Colon (tissue), 2 donors: Measurements from ENCODE around the gene WDR87.

ENCODE experiments used
- FAIRE-seq: peaks from 2 replicates; lab custom pipeline; 2012; peaks lifted over from hg19 to GRCh38; lab: Jason Lieb, UNC
- donor health status: control.
- donor health status: control.

Gene WDR87

DNA sequence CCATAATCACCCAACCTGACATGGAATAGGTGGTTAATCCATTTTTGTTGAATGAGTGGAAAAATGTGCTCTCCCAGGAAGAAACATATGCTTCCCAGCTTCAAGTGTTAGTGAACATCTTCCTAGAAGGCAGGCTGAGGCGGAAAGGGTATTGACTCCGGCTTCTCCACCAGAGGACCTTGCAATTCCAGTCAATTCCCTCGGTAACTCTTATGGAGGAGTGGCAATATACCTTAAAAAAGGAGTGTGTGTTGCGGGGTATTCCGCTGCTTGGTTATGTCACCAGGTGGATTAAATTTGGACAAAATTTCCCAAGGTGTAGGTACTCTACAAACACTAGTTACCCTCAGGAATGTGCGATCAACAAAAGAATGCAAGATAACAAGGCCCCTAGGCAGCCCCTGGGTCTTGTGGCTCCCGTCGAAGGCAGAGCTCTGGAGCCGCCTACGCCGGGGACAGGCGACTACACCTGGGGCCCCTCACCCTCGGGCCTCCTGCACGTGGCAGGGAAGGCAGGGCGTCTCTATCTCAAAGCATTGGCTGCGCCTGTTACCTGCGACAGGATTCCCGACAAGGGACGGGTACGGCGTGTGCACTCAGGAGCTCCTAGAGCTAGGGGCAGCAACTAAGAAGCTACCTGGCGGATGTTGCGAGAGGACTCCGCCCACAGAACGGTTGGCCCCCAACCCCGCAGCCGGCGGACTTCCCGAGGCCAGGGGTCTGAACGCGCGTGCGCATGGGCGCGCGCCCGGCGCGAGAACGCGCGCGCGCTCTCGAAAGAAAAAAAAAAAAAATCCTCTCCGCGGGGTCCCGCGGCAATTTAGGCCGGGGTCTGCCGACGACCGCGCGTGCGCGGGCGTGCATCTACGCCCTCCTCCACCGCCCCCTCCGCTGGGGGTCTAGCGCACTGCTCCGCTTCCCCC is at the start of gene WDR87:
WDR87 (minus strand) TSS at position 649 of the 923 bp plus-strand sequence. CDS start 8,355 bp downstream, outside the sequence.
- FAIRE-seq: no peak

DNA sequence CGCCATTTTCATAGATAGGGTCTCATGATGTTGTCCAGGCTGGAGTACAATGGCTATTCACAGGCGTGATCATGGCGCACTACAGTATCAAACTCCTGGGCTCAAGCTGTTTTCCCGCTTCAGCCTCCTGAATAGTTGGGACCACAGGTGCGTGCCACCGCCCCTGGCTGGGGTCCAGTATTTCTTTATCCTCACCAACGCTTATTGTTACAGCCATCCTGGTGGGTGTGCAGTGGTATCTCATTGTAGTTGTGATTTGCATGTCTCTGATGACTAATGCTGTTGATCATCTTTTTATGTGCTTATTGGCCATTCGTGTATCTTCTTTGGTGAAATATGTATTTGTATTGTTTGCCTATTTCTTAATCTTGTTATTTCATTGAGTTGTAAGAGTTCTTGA is 49.6 kb upstream of the WDR87 start:
- no peak for FAIRE-seq

GRCh38 chr19:37954421-37954874 is 48.1 kb upstream of the WDR87 start:
- no peak for FAIRE-seq

DNA sequence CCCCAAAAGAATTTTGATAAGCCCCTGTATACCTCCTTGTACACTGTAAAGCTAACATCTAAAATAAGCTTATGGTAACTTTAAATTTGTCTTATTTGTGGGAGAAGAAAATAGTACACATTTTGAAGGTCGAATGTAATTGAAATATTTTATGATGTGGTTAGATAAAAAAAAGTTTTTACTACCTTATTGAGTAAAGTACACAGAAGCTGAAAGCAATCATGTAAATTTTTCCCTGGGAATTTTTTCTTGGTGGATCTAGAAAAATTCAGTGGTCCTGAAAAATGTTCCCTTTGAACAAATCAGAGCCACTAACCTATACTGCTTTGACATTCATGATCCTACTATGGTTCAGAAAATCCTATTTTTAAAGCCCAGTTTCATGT is 47.5 kb upstream of the WDR87 start:
- no peak for FAIRE-seq

GRCh38 chr19:37953171-37953917 is 47.0 kb upstream of the WDR87 start:
- FAIRE-seq: no peak

GRCh38 chr19:37951816-37952210 is 45.4 kb upstream of the WDR87 start:
- FAIRE-seq: no peak

DNA sequence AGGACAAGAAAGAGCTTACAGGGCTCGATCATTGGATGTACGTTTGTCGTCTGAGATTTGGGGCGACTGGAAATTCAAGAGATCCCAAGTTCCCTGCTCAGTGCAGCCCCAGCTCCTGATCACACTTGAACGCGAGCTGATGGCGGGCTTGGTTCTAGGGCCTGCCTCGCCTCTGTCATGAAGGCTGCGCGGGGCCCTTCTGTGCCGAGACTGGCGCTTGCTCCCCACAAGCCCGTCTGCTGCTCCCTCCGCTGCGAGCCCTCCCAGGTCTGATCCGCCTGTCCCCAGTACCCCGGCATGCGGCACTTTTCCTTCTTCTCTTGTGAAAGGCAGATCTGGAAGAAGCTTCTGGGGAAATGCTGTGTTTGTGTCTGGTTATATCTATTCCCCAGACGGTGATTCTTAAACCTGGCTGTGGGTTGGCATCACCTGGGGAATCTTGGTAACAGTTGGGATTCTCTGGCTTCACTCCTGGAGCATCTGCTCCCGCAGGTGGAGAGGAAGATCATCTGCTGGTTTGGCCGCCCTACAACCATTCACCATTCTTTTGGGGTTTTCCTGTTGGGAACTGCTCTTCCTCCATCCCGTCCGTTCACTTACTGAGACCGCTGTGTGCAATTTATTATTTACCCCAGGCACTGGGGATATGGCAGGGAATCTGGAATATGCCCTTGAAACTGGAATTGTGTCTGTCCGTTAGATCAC is 44.2 kb upstream of the WDR87 start:
- no peak for FAIRE-seq

- no peak for FAIRE-seq
Measured at GRCh38 chr19:37948362-37948761, 42.0 kb upstream of the WDR87 start.

GRCh38 chr19:37947778-37948177 is 41.4 kb upstream of the WDR87 start:
- no peak for FAIRE-seq

- FAIRE-seq: no peak
Measured at GRCh38 chr19:37946132-37946531, 39.7 kb upstream of the WDR87 start.

- no peak for FAIRE-seq
Measured at GRCh38 chr19:37943480-37943879, 37.1 kb upstream of the WDR87 start.

DNA sequence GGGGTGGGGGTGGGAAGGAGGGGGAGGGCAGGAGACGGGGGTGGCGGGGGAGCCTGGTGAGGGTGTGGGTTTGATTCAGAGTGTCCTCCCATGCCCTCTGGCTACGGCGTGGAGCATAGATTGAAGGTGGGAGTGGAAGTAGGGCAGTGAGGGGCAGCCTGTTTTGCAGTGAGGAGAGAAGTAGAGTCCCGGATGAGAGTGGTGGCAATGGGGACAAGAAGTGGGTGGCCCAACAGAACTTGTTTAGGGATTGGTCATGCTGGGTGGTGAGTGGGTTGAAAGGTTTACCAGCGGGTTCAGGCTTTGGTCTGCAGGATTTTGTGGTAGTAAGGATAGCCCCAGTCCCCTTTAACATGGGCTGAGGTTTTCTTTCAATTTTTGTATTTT is 36.1 kb upstream of the WDR87 start:
- no peak for FAIRE-seq

GRCh38 chr19:37941782-37942515 is 35.6 kb upstream of the WDR87 start:
- no peak for FAIRE-seq

DNA sequence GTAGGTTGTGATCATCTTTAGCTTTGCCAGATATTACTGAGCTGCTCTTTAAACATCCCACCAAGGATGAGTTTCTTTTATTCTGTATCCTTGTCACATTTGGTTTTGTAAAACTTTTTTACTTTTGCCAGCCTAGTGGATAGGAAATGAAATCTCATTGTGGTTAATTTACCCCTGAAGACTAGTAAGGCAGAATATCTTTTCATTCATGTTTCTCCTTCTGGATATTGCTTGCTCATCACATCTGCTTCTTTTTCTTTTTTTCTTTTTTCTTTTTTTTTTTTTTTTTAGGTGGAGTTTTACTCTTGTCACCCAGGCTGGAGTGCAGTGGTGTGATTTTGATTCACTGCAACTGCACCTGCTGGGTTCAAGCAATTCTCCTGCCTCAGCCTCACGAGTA is 32.0 kb upstream of the WDR87 start:
- no peak for FAIRE-seq

GRCh38 chr19:37936886-37937285 is 30.5 kb upstream of the WDR87 start:
- no peak for FAIRE-seq

DNA sequence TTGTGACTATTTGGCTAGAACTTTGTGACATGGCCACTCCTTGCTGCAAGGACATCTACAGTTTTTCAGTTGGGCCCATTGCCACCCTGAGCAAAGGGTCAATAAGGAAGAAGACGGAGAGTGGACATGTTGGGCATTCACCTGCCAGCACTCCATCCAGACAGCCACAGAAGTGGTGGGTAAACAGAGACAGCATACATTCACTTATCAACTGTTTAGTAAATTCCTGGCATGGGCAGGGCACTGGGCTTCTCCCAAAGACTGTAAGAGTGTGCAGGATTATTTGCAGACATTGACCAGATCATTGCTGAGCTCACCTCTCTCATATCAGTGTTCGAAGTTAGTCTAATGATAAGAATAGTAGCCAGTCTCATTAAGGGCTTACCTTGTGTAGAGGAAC is 29.8 kb upstream of the WDR87 start:
- no peak for FAIRE-seq

- no peak for FAIRE-seq
Measured at GRCh38 chr19:37935341-37935740, 28.9 kb upstream of the WDR87 start.

- no peak for FAIRE-seq
Measured at GRCh38 chr19:37933937-37934358, 27.6 kb upstream of the WDR87 start.

DNA sequence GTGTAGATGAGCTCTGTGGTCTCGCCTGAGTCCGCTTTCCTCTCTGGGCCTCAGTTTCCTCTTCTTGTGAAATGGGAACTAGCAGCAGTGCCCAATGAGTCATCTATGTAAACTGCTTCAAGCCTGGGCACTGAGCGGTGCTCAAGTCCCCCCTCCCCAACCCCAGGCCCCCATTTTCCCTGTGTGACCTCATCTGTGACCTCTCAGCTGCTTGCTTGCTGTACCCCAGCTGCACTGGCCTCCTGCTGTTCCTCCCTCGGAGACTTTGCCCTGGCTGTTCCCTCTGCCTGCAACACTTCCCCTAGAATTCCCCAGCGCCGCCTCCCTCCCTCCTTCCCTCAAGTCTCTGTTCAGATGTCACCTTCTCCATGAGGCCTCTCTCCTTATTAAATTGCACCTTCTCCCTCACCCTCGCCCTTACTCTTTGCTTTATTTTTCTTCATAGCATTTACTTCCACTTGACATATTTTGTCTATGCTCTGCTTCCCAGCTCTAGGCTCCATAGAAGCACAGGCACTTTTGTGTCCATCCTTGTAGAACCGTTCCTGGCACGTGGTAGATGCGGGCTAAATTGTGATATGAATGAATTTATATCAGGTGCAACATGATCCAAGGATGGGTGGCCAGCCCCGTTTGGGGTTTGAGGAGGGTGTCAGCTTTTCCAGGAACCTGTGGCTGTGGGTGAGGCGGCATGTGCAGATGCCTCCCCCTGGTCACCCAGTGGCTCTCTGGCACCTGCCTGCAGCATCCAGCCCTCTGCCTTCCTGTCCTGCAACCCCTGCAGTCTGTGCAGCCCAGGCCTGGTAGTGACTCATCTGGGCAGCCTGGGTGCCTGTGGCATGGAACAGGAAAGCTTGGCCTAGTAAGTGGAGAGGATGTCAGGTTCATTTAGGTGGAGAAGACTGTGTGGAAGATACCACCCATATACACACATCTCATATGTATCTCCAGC is 26.9 kb upstream of the WDR87 start:
- no peak for FAIRE-seq

DNA sequence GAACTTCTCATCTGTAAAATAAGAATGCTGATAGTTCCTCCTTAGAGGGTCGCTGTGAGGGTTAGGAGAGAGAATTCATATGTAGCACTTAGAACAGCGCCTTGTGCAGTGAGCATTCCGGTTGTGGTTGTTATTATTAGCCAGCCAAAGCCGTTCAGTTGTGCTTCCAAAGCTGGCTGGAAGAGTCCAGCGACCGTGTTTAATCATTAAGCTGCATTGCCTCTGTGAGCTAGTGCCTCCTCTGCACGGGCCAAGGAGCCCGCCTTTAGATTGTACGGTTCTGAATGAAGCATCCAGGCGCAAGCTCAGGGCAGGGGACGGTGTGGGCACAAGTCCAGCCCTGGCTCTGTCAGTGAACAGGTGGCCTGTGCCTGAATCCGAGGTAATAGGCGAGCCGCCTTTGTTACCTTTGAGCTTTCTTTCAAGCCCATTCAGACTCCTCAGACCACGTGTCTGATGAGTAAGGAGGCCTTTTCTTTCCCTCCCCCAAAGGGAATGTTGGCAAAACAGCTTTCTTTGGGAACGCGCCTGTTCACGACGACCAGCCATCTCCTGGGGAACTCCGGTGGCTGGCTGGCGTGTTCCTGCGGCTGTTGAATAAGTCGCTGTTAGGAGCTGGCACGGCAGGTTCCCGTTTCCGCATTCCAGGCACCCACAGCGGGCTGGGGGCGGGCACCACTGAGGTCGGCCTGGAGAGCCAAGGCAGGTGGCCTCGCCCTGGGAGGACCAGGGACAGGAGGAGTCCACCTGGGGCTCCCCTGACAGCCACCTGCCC is 25.7 kb upstream of the WDR87 start:
- no peak for FAIRE-seq
